Measurements from ENCODE around the gene PAPPA.

Gene PAPPA

GRCh38 chr9:116157436-116158138 lies 4.0 kb downstream of the PAPPA start:
- peak overlapping the region; percentile 48 to 59 for H3K4me3 ChIP-seq
- no peaks in the 10 kb centered on the region for H3K36me3 ChIP-seq
- H3K4me1 ChIP-seq = peaks cover 0 to 49% (median 18%) of the 10 kb centered on the region in 4 donors
- intact Hi-C loops (cut with DNase I; ENCODE audit: low total_unique reads) = loop anchor here (5.0 to 10.0 kb wide), 4 partner anchors 337 to 565 kb away; no protein-coding TSS in a partner anchor
- no peak for TF ChIP-seq CTCF (IDR thresholded peaks at IDR 0.05)
- no peaks in the 10 kb centered on the region for H3K27me3 ChIP-seq
- H3K9me3 ChIP-seq = no peaks in the 10 kb centered on the region
- no peak for DNase-seq
- peak overlapping the region; percentile 81 to 84 for H3K27ac ChIP-seq

- H3K4me3 ChIP-seq = no peak overlapping the region
- no peaks in the 10 kb centered on the region for H3K36me3 ChIP-seq
- DNase-seq = no peak
- intact Hi-C loops (cut with DNase I; ENCODE audit: low total_unique reads) = no loop called here
- TF ChIP-seq CTCF (IDR thresholded peaks at IDR 0.05) = no peak
- H3K9me3 ChIP-seq = no peaks in the 10 kb centered on the region
- peaks cover 0 to 18% (median 5%) of the 10 kb centered on the region in 4 donors for H3K4me1 ChIP-seq
- H3K27ac ChIP-seq = no peak overlapping the region
- H3K27me3 ChIP-seq = no peaks in the 10 kb centered on the region
These were observed 7.3 kb downstream of the PAPPA start for GRCh38 chr9:116160676-116161571.

GRCh38 chr9:116162241-116162781 lies 8.7 kb downstream of the PAPPA start:
- H3K27me3 ChIP-seq = no peaks in the 10 kb centered on the region
- H3K36me3 ChIP-seq = no peaks in the 10 kb centered on the region
- no peak overlapping the region for H3K27ac ChIP-seq
- peaks cover 0 to 7% (median 0%) of the 10 kb centered on the region in 4 donors for H3K4me1 ChIP-seq
- intact Hi-C loops (cut with DNase I; ENCODE audit: low total_unique reads) = no loop called here
- no peak for TF ChIP-seq CTCF (IDR thresholded peaks at IDR 0.05)
- H3K9me3 ChIP-seq = no peaks in the 10 kb centered on the region
- H3K4me3 ChIP-seq = no peak overlapping the region
- no peak for DNase-seq

- H3K4me1 ChIP-seq = no peaks in the 10 kb centered on the region
- H3K36me3 ChIP-seq = no peaks in the 10 kb centered on the region
- no peak for DNase-seq
- H3K9me3 ChIP-seq = no peaks in the 10 kb centered on the region
- H3K4me3 ChIP-seq = no peak overlapping the region
- H3K27ac ChIP-seq = no peak overlapping the region
- H3K27me3 ChIP-seq = no peaks in the 10 kb centered on the region
- no peak for TF ChIP-seq CTCF (IDR thresholded peaks at IDR 0.05)
- intact Hi-C loops (cut with DNase I; ENCODE audit: low total_unique reads) = no loop called here
These were observed 9.9 kb downstream of the PAPPA start for GRCh38 chr9:116163293-116164055.

- no peaks in the 10 kb centered on the region for H3K4me1 ChIP-seq
- H3K9me3 ChIP-seq = no peaks in the 10 kb centered on the region
- intact Hi-C loops (cut with DNase I; ENCODE audit: low total_unique reads) = no loop called here
- H3K36me3 ChIP-seq = no peaks in the 10 kb centered on the region
- no peak for TF ChIP-seq CTCF (IDR thresholded peaks at IDR 0.05)
- H3K4me3 ChIP-seq = no peak overlapping the region
- no peak for DNase-seq
- H3K27ac ChIP-seq = no peak overlapping the region
- H3K27me3 ChIP-seq = no peaks in the 10 kb centered on the region
These were observed 12.3 kb downstream of the PAPPA start for GRCh38 chr9:116165912-116166311.
